Stimulated activated naive CD4-positive, alpha-beta T cell treated with Interleukin-2 at 50 U/mL for 16 hours (primary cell): Measurements from ENCODE around the gene PIP4P1.
"Not testable (repeated sequence)": the region's sequence is repeated elsewhere in the genome, so short reads cannot be mapped to it uniquely, and the experiment has no call there.

Experiments used
- DNase-seq: peaks from one replicate; lab custom pipeline; 2025; lab: John Stamatoyannopoulos, UW

PIP4P1 gene

GRCh38 chr14:20461225-20462141, at the start of gene PIP4P1:
Gene PIP4P1, minus strand, starts transcription at chr14:20461434. Its CDS starts 109 bp downstream, at chr14:20461325.
- peak; percentile 98 for DNase-seq

GRCh38 chr14:20508367-20508766, 47.1 kb upstream of the PIP4P1 start:
- no peak for DNase-seq

DNA sequence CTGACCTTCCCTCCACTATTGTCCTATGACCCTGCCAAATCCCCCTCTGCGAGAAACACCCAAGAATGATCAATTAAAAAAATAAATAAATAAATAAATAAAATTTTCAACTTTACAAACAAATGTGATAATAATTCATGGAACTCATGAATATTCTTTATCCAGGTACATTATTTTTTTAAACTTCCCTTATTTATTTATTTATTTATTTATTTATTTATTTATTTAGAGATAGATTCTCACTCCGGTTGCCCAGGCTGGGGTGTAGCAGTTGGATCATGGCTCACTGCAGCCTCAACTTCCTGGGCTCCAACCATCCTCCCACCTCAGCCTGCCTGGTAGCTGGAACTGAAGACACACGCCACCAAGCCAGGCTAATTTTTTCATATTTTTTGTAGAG, 46.3 kb upstream of the PIP4P1 start:
- DNase-seq: not testable (repeated sequence)

DNA sequence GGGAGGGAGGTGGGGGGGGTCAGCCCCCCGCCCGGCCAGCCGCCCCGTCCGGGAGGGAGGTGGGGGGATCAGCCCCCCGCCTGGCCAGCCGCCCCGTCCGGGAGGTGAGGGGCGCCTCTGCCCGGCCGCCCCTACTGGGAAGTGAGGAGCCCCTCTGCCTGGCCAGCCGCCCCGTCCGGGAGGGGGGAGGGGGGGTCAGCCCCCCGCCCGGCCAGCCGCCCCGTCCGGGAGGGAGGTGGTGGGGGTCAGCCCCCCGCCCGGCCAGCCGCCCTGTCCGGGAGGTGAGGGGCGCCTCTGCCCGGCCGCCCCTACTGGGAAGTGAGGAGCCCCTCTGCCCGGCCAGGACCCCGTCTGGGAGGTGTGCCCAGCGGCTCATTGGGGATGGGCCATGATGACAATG, 45.5 kb upstream of the PIP4P1 start:
- DNase-seq: not testable (repeated sequence)

GRCh38 chr14:20506276-20506675, 45.0 kb upstream of the PIP4P1 start:
- DNase-seq: not testable (repeated sequence)

- DNase-seq: no peak
Measured at GRCh38 chr14:20503898-20504297, 42.7 kb upstream of the PIP4P1 start.

- DNase-seq: no peak
Measured at GRCh38 chr14:20501346-20501745, 40.1 kb upstream of the PIP4P1 start.

- DNase-seq: no peak
Measured at GRCh38 chr14:20499881-20500280, 38.6 kb upstream of the PIP4P1 start.

- DNase-seq: no peak
Measured at GRCh38 chr14:20499108-20499507, 37.9 kb upstream of the PIP4P1 start.

GRCh38 chr14:20498622-20499021, 37.4 kb upstream of the PIP4P1 start:
- no peak for DNase-seq

GRCh38 chr14:20494935-20495766, 33.9 kb upstream of the PIP4P1 start:
- DNase-seq: no peak

DNA sequence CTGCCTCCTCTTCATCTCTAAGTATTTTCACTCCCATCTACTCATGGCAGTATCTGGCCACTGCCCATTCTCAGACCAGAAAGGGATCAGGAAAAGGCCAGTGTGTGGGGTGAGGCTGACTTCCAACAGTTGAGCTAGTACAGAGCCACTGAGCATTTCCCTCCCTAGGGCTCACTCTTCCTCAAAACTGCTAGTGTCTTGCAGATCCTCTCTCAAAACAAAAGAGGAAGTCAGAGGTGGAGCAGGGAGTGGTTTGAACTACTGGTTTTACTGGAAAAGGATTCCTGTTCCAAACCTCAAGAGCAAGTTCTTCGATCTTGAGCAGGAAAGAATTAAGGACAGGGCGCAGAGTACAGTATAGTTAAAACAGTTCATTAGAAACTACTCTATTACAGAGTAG, 32.4 kb upstream of the PIP4P1 start:
- DNase-seq: no peak

DNA sequence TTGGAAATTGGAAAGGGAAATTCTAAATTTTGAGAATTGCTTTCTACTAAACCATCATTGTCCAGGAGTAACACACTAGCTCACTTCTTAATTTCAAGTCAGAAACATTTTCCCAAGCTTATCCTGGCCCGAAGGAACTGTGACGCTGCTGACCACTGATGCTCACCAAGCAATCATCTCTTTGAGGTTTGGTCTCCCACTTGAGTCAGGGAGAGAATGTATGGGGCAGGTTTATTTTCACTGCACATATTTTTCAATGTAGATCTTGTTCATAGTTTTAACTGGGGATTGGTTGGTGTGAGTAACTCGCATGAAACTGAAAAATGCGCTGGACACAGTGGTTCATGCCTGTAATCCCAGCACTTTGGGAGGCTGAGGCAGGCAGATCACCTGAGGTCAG, 31.3 kb upstream of the PIP4P1 start:
- DNase-seq: no peak

DNA sequence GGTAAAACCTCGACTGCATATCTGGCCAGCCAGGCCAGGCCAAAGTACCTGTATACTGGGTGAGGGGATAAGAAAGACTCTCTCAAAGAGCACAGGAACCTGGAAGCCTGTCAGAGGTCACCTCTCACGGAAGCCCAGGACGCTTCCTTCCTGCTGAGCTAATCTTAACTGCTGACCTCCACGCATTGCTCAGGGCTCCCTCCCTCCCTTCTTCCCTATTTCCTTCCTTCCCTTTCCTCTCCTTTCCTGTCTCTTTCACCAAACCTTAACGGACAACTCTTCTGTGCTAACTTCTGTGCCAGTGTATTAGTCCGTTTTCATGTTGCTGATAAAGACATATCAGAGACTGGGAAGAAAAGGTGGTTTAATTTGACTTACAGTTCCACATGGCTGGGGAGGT, 29.3 kb upstream of the PIP4P1 start:
- DNase-seq: no peak

DNA sequence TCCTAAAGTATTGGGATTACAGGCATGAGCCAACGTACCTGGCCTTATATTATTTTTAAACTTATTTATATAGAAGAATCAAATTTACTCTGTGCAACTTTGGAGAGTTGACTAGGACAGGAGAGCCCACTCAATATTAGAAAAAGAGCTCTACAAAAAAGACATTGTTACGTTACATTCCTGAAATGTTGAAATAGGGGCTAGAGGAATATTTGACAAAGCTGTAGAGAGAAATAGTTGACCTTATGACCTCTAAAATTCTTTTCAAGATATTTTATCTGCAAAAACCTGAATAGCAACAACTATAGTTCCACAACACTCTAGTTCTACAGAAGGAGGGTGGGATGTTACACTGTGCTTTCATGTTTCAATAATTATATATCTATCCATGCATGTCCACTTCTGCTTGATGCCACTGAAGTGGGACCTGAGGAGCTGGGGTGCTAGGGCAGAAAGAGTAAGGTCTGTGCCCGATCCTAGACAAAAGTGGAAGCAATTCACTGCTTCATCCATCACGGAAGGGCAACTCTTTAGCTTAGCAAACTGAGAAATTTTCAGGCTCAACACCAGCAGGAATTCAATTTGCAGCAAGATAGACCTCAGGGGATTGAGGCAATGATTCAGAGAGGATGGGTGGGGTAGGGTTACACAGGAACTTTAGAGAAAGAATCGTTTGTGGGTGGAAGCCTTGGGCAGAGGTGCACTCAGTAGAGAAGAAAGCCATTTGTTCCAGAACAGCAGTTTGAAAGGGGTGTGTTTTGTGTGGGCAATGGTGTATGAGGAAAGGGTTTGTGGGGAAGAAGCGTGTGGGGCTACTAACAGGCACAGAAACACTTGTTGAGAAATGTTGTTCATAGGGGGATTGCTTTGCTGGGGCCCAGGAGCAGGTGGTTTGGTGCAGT, 28.1 kb upstream of the PIP4P1 start:
- DNase-seq: no peak

DNA sequence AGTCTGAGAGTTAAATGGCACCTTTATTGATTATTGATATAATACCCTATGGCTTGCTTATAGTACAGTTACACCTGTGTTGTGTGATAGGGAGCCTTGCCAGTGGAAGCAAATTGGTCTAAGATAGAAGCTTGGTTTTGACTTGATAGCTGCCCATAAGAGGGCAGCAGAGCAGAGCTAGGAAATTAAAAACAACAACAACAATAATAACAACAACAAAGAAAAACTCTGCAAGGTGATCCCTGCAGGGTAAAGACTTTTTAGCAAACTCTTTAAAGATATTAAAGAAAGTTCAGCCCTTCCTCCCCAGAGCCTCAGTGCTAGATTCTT, 26.1 kb upstream of the PIP4P1 start:
- DNase-seq: no peak

GRCh38 chr14:20486684-20487395, 25.6 kb upstream of the PIP4P1 start:
- DNase-seq: no peak

- no peak for DNase-seq
Measured at GRCh38 chr14:20485900-20486299, 24.7 kb upstream of the PIP4P1 start.

GRCh38 chr14:20482382-20482781, 21.1 kb upstream of the PIP4P1 start:
- DNase-seq: no peak

- no peak for DNase-seq
Measured at GRCh38 chr14:20478894-20479293, 17.7 kb upstream of the PIP4P1 start.

DNA sequence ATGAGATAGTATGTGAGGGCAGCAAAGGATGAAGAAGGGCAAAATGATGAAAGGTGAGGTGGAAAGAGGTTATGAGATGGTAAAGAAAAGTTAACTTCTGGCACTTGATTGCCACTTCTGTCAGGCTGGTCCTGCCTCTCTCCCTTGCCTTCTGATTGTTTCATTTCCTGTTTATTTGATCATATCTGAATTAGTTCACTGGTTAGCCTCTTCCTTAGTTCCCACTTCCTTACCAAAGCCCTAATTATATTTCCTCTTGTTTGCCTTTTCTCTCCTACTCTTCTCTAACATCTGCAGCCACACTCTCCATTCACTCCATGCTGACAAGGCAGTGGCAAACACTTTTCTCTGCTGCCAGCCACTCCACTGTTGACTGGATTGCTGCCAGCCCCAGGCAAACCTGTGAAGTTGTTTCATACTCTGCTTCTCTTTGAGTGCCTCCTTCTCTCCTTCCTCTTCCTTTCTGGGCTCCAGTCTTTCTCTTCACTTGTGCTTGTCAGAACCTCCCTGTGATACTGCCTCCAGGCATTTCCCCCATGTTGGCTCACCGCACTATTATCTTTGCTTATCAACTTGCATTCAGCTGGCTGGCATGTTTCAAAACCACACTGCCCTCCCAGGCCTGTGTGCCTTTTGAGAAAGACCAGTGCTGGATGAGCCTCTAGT, 16.1 kb upstream of the PIP4P1 start:
- DNase-seq: no peak
